Activated gamma-delta T cell treated with anti-CD3 and anti-CD28 coated beads, Interleukin-2, amount 50 U/mL, for 16 hours (primary cell): ENCODE measurements around the gene ROBO3.
A peak's percentile ranks its signal among the peaks of the same experiment; 100 is the strongest.

ENCODE experiments used
- DNase-seq: peaks from one replicate; pipeline ENCODE4 v3.0.0-alpha.2; 2020; ENCODE audit warnings: low read depth

Gene ROBO3

DNA sequence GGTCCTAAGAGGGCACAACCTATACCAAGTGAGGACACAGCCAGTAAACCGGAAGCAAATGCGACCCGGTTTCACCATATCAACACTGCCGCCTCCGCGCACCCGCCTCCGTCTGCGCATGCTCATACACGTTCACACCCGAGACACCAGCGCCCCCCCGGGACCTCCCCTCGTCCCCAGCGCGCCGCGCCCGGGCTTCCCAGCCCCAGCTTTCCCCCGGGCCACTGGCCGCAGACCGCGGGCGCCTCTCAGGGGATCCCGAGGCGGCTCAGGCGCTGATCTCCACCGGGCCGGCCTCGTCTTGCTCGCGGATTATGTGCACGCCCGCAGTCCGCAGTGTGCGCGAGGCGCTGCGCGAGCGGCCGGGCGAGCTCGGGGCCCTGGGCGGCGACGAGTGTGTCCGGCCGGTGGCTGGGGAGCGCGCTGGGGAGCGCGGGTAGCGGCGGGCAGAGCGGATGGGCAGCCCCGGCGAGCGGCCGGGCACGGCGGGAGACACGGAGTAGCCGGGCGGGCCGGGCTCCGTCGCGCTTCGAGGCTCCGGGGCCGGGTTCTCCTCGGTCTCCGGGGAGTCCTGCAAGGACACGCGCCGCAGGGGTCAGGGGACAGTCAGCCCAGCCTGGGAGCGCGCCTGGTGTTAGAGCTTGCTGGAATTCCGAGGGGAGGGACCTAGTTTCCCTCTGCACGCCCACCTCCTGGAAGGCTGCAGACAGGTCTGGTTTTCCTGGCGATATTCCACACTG is 55.8 kb downstream of the ROBO3 start:
- peak; percentile 73 for DNase-seq

- DNase-seq, result no peak
Measured at GRCh38 chr11:124922831-124923230, 57.6 kb downstream of the ROBO3 start.

DNA sequence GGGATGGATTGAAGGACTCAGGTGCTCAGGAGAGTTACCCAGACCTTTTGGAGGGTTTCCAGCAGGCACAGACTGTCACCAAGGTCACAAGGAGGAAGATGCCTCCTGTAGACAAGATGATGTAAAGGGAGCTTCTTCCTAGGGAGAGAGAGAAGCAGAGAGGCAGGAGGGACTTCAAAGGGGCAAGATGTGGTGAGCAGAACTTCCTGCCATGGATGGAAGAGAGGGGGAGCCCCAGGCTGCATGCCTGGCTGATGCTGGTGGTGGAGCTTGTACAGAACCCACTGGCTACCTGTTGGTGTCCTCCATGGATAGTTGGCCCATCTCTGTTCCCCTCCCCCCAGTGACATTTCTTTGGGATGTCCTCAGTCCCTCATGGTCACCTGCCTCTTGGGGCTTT is 58.1 kb downstream of the ROBO3 start:
- DNase-seq, result no peak

GRCh38 chr11:124928942-124929665 is 63.9 kb downstream of the ROBO3 start:
- DNase-seq, result no peak

- no peak for DNase-seq
Measured at GRCh38 chr11:124930799-124931198, 65.6 kb downstream of the ROBO3 start.
